Occipital lobe (tissue), 2 donors: ENCODE results near the gene FGFBP3. TPM values are rescaled to one million over a fixed set of nuclear protein-coding genes. Genes with fewer than 3 reads are reported as not detected.
"Not testable (repeated sequence)": the region's sequence is repeated elsewhere in the genome, so short reads cannot be mapped to it uniquely, and the experiment has no call there.

Source experiments
- DNase-seq: peaks from one replicate; lab custom pipeline; 2025; lab: John Stamatoyannopoulos, UW
- total RNA-seq: library from RNA; depleted of rRNA; stranded (reverse); fragments of >200 nt; gene quantifications from one replicate; pipeline ENCODE4 v1.2.3, GENCODE V29; 2014

The FGFBP3 gene
- total RNA-seq, 1 donor from 2014 or later, result 29.8 TPM

DNA sequence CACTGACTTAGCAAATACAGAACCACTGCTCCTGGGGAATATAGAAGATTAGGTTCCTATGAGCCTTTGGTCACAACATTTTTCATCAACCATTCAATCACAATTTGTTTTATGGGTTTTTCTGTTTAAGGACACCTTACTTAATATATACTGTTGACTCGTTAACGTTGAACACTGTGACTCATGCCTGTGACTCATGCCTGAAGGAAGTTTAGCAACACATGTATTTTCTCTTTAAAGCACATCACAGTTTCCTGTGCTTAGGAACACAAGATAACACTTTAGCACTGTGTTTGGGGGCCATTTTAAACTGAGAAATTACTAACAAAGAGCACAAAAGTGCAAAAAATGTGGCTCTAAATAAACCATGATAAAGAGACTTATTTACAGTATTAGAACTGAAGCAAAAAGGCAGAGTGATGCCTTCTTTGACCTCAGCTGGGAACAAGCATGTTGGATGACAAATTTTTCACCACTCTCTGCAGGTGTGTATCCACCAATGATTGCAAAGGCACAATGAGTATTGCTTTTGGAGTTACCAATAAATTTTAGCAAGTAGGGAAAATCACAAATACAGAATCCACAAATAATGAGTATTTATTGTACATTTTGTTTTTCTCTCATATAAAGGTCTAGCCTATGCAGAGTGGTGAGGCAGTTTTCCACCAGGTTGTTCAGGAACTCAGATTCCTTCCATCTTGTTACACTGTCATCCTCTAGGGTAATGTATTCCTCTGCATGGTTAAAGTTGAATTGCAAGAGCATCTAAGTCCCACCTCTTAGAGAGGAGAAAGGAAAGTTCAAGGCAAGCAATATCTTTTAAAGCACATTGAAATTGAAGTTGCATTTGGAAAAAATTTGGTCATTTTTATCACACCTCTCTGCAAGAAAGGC, 7.3 kb downstream of the FGFBP3 start:
- no peak for DNase-seq

DNA sequence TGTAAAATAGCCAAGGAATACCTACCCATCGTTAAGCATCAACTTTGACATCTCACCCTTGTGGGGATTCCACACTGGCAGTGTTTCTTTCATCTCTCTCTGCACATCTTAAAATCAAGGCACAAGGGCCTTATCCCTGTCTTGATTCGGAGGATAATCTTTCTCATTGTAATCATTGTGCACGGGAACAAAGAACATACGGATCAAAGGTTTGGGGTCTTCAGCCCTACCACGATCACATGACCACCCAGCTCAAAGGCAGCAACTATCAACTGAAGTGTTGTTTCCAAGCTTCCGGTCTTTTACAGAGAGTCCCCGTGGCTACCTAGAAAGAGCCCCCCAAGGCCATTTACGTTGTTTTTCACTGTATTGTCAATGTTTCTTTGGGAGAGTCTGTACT, 11.9 kb downstream of the FGFBP3 start:
- DNase-seq, result no peak

DNA sequence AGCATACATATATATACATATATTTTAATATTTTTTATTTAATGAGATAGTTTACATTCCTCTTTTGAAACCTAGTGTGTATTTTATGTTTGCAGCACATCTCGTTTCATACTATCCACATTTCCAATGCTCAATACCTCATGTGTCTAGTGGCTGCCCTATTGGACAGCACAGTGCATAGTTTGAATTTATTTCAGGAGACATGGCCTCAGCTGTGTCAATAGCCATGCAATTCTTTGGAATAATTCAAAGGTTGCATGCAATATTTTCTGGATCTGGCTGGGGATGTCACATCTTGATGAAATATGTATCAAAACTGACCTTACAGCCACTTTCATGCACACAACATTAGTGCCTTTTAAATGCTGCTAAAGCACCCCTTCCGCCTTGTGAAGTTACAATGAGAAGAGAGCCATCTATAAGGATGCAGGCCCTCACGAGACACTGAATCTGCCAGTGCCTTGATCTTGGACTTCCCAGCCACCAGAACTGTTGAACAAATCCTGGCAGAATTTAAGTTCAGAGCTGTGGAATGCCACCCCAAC, 13.0 kb downstream of the FGFBP3 start:
- DNase-seq, result no peak

DNA sequence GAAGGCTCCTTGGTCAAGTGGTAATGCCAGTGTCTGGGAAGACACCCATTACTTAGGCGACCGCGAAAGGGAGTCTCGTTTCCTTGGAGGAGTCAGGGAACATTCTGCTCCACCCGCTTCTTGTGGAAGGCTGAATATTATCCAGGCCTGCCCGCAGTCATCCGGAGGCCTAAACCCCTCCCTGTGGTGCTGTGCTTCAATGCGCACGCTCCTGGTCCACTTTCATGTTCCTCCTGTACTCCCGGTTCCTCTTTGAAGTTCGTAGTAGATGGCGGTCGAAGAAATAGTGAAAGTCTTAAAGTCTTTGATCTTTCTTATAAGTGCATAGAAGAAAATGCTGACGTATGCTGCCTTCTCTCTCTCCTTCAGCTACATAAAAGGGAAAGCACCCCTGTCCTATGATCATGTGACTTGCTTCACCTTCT, 15.0 kb downstream of the FGFBP3 start:
- DNase-seq, result not testable (repeated sequence)

DNA sequence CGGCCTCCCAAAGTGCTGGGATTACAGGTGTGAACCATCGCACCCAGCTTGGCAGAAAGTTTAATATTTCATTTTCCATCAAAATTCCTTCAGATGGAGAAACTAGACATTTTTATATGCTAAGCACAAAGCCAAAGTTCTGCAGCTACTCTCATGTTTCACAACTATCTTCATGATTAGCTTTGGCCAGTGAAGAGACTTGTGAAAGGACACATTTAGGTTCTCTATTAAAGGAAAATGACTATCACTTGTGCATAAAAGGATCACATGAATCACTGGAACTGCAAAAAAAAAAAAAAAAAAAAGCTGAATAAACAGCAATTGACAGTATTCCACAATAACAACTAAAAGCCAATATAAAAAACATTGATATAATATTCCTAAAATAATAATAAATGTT, 16.2 kb downstream of the FGFBP3 start:
- no peak for DNase-seq

DNA sequence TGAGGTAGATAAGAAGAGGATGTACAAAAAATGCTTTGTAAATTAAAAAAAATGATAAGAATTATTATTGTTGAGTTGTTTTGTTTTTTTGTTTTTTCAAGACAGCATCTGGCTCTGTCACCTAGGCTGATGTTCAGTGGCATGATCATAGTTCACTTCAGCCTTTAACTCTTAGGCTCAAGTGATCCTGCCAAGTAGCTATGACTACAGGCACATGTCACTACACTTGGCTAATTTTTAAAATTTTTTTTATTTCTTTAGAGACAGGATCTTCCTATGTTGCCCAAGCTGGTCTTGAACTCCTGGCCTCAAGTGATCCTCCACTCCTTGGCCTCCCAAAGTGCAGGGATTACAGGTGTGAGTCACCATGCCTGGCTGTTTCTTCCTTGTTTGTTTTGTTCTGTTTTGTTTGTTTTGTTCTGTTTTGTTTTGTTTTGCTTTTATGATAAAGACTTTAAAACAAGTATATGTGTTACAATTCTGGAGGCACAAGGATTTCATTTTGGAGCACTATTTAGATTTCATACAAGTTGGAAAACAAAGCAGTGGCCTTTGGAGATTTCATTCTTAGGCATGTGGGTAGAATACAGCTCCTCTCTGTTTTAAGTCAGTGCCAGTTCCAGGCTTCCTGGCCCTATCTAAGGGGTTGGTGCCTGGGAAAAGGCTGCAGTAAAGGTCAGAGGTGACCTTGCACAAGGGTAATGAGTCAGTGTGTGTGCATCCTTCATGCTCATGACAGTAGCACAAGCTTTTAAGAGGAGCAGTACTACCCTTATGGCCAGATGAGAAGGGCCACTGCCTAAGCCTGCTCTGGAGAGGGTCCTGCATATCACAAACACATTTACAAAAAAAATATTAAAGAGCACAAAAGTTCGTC, 17.9 kb downstream of the FGFBP3 start:
- no peak for DNase-seq

DNA sequence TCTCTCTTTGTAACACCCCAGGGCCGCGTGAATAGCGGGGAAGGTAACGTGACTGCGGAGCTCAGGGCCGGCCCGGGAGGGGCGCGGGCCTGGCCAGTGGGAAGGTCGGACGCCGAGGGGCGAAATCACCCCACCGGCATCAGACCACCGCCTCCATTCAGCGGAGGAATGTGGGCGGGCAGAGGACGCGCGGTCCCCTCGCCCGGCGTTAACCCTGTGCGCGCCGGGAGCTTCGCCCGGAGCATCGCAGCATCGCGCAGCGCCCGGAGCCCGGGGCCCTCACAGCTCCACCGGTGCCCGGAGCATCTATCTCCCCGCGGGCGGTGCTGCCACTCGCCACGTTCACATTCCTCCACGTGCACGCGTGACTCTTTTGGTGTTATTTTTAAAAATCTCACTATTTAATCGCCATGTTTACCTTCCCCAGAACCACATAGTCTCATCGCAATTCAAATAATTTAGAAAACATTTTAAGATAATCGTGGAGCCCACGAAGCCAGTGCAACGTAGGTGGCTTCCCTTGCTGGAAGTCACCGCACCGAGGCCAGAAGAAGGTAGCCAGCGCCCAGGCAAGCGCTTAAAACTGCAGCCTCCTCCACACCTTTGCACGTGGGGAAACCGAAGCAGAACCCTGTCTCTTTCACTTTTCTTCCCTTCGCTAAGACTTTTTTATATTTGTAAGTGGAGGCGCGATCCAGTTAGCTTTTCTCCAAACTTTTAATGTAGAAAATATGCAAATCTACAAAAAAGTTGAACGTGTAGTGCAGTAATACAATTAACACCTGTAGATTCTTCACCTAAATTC, 21.8 kb downstream of the FGFBP3 start:
- no peak for DNase-seq

DNA sequence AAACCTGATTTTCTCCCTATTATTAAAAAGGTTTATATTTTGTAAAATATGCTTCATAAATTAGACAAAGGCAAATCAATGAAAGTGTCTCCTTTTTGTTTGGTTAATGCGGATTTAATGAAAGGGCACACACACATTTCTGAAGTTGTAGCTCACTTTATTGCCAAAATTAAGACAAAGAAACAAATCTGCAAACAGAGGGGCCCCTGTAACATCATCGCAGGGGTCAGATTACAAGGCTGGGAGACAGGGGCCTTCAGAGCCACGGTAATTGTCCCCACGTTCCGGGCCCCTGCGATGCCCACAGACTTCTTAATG, 22.4 kb downstream of the FGFBP3 start:
- no peak for DNase-seq

DNA sequence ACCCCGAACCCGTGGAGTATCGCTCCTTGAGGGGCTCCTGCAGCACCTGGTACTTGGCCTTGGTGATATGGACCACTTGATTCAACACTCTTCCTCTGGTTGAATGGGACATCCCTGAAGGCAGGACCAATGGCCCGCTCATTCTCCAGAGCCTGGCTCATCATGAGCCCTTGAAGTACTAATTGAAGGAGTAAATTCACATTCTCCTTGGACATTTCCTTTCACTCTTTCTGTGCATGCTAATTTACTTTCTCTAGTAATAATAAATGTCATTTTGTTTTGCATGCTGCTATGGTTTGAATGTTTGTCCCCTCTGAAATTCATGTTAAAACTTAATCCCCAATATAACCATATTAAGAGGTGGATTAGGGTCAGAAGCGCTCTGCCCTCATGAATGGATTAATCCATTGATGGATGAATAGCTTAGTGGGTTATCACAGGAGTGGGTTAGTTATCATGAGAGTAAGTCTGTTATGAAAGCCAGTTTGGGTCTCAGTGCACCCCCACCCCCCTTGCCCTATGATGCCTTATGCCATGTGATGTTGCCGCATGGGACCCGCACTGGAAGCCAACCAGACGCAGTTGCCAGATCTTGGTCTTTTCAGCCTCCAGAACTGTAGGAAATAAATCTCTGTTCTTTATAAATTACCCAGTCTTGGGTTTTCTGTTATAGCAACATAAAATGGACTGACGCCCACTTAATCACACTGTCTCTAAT, 23.8 kb downstream of the FGFBP3 start:
- no peak for DNase-seq

DNA sequence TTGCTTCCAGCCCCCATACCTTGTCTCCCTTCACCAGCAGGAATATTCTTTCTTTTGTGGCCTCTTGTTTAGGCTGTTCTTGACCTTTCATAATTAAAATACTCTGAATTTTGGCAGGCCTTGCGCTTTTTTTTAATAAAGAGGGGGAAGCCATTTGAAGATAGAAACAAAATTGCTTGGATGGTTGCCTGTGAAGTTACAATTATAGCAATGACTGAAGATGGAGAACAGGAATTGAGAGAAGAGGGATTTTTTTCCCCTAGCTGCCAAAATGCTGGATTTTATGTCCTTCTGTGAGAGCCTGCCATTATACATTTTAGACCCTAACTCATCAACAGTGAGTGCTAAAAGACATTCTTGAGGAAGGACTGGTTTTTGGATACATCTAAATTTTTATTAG, 24.8 kb downstream of the FGFBP3 start:
- DNase-seq, result no peak

DNA sequence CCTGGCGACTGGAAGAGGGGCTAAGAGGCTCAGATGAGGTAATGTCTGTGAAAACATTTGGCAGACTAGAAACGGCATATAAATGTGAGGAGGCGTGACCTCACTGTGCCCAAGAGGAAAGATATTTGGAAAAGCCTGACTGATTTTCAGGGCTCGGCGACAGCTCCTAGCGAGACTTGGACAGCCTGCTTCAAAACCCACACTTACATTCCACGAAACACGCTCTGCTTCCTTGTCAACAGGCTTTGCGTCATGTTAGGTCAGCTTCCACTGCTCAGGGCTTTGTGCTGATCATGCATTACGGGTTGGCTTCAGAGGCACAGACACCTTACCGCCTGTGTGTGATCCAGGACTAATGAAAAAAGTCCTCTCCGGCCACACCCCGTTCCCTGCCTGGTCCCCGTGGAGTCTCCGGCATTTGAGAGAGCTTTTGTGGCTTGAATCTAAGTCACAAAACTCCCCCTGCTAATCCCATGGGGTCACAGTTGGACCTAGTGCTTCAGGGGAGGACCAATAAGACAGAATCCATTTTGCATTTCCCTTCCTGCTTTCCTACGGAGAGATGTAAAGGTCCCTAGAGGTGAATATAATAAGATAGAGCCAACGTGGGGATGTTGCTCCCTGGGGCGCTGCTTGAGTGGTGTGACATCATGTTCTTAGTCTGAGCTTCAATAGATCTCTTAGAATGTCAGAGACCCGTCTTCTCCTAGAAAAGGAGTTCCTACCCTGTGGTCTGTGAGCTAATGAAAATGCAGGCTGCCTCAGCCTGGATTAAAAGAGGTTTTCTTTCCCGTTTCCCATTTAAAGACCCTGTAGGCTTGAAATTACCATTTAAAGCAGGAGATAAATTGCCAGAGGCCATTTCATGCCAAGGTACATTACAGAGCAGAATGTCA, 25.5 kb downstream of the FGFBP3 start:
- peak; percentile 14 for DNase-seq

DNA sequence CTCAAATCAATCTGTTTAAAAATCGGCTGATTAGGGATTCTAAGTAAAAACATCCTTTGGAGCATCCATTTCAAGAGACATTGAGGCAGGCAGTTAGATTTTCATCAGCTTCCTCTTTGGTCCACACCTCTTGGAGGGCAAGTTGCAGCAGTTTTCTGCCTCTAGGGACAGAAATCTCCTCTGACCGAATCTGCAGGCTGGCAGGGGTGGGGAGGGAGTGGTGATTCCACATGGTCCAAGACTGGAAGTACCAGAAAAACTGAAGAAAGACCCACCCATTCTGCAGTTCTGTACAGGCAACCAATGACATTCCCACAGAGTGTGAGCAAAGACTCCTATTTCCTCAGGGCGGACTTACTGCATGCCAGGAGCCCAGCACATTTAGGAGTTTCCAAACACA, 29.0 kb downstream of the FGFBP3 start:
- no peak for DNase-seq

DNA sequence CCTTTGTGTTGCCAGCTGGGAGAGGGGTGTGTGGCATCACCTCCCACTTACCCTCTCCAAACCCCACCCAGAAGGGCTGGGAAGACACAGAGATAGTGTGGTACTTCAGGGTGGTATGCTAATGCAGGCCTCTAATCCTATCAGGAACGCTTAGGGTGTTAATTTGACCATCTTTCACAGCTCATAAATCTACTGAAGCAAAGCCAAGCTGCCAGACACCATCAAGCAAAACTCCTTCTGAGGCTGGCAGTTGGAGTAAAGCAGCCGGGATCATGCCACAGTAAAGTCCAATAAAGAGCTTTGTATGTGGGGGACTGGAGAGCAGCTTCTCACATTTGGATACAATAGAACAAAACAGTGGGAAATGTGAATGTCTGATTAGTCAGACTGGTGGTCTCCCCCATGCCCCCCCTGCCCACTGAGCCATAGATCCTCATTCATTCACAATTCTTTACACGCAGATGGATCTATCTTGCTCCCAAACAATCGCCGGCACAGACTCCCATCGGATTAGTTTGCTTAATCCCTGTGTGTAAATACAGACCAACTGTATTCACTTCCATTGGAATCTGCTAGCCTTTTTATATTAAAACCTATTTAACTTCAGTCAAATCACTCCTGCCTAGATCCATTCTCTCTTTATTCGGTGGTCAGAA, 29.6 kb downstream of the FGFBP3 start:
- DNase-seq, result no peak

DNA sequence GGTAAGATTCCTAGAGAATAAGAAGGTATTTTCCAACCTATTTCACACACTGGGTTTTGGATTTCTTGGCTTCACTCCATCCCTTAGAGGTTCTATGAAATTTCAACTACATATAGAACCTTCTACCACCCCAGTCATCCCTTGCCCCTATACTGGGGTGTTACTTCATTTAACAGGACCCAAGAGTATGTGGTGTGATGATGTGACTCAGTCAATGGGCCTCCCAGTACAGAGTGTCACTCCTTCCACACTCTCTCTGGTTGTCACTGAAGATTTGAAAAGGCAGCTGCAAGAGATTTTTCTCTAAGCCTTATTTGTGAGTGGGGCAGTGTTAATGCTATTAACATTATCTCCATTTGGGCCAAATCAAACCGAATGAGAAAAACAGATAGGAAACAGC, 33.5 kb downstream of the FGFBP3 start:
- no peak for DNase-seq

DNA sequence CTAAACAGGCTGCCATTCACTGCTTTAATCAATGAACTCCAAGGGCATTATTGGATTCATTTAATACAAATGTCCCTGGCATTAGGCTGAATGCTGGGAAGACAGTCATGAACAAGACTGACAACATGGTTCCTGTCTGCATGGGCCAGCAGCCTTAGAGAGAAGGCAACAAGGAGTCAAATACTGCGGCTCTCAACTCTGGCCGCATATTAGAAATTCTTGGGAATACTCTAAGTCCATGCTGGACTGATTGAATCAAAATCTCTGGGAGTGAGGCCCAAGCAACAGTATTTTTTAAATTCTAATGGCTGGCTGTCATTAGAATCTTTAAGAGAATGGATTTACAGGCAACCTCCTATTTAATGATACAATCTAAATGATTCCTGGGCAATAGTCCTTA, 34.1 kb downstream of the FGFBP3 start:
- DNase-seq, result no peak

DNA sequence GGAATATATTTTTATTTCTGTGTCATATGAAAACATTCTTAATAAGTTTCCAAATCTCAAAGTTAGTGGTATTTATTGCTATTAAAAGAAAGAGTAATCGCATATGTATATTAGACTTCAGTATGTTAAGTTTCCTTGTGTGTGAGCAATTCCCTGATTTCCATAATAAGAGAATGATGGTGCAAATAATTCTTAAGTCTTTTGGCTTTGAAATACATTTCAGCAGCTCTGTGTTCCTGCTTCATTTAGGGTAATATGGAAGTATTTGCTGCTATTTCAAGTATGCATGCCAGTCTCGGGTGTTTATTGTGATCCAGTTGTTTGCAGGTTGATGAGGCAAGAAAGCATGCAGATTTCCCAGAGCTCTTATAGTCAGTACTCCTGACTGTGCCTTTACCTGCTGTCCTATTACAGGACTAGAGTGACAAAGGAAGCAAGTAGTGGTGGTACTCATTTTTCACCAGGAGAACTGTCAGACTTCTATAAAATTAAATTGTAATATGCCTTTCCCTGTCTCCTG, 43.7 kb downstream of the FGFBP3 start:
- DNase-seq, result no peak

DNA sequence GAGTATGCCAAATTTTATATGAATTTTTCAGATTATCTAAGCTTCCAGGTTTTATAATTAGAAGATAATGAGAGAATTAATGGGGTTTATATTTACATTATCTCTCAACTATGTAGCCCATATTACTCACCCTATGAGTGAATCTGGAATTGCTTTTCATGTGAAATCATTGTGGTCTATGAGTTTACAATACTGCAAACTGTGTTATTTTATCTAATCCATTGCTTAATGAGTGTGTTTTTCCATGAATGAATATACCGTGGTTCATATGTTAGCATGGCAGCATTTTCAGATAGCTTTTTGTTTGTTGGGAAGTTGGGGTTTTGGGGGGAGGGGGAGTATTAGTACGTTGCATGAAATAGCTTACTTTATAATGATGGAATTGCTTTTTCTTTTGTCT, 44.5 kb downstream of the FGFBP3 start:
- no peak for DNase-seq

DNA sequence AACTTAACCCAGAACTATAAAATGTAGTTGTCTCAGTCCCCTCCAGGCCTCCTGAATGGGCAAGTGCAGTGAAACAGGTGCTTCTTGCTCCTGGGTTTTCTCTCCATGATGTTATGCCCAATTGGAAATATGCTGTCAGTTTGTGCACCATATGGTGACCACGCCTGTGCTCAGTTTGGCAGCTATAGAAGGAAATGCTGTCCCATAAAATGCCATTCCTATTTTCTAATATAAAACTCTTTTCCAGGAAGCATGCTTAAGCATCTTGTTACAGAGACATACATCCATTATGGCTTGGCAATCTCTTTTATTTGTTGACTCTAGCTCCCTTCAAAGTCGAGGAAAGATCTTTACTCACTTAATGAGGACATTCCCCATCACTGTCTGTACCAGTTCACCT, 45.2 kb downstream of the FGFBP3 start:
- DNase-seq, result no peak

DNA sequence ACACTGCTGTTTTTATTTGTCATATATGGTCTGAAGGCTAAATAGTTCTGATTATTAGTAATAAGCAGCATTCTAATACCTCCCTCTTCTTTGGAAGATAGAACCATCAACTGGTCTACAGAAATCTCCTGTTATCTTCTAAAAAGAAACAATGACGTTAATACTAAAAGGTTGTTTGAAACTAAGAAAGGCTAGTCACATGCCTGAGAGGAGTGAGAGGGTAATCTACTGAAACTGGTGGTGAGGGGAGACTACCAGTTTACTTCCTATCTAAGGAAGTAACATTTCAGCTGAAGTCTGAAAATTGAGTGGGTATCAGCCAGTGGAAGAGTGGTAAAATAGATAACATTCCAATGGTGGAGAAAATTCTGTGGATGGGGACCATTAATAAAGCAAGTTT, 48.4 kb downstream of the FGFBP3 start:
- DNase-seq, result no peak
